Peyer's patch (tissue), 4 donors: ENCODE results near the gene BTG4.

Experiments
- POLR2A ChIP-seq, 2 donors: fragments of 450-650 bp; IDR thresholded peaks; one replicate each; pipeline ENCODE4 v1.5.1; 2017; ENCODE audit warnings: antibody characterized with exemption in 2 of 2, mild to moderate bottlenecking in 2 of 2, moderate library complexity in 2 of 2
- TF ChIP-seq, protein P1 (sequence below), 6 experiments: fragments of 450-650 bp in 4 of 6; fragments of 200-600 bp in 2 of 6; sonication (generic) in 1 of 6; IDR thresholded peaks; one replicate each; pipeline ENCODE4 v1.5.1; 2017 to 2019; ENCODE audit warnings: antibody characterized with exemption in 6 of 6, mild to moderate bottlenecking in 3 of 6, moderate library complexity in 1 of 6

DNA sequence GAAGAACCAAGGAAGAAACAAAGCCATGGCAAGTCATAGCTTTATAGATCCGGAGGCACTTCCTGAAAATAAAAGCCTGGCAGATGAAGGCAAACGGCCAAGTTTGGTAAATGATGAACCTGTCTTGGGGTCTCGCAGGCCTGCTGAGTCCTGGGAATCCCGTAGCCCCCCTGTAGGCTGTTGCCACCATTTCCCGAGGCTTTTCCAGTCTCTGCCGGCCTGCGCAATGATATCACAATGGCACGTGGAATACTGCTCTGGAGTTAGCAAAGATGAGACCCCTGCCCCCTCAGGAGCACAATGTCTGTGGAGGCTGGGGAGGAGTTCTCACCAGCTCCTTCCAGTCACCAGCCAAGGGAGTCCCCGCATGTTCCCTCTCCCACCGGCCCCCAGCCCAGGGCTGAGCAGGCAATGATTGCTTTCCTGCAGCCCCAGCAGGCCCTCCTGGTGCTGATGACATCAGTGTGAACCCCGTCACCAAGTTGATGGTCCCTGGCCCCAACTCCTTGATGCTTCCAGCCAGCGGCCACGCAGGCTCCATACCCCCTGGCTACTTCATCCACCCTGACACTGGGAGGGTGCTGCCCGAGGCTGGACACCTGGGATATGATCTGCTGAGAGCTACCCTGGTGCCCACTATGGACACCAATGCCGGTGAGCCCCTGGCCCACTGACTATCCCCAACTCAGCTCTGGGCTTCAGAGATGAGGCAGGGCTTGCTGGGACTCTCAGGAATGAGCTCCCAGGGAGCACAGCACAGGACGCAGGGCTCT, 55.9 kb downstream of the BTG4 start:
- TF ChIP-seq, protein P1, sequence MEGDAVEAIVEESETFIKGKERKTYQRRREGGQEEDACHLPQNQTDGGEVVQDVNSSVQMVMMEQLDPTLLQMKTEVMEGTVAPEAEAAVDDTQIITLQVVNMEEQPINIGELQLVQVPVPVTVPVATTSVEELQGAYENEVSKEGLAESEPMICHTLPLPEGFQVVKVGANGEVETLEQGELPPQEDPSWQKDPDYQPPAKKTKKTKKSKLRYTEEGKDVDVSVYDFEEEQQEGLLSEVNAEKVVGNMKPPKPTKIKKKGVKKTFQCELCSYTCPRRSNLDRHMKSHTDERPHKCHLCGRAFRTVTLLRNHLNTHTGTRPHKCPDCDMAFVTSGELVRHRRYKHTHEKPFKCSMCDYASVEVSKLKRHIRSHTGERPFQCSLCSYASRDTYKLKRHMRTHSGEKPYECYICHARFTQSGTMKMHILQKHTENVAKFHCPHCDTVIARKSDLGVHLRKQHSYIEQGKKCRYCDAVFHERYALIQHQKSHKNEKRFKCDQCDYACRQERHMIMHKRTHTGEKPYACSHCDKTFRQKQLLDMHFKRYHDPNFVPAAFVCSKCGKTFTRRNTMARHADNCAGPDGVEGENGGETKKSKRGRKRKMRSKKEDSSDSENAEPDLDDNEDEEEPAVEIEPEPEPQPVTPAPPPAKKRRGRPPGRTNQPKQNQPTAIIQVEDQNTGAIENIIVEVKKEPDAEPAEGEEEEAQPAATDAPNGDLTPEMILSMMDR (IDR thresholded peaks at IDR 0.05): no peak
- TF ChIP-seq POLR2A (IDR thresholded peaks at IDR 0.05): no peak
